HCT116 (cell line): Measurements from ENCODE around the gene MMP23B. TPM values are rescaled to one million over a fixed set of nuclear protein-coding genes. Genes with fewer than 3 reads are reported as not detected.

ENCODE experiments used
- ATAC-seq: fragments of 200-7000 bp; cut with Tn5 transposase; 2 replicates; pipeline ENCODE4 v1.9.1; 2020; ENCODE audit warnings: mild to moderate bottlenecking, moderate library complexity
- BruUV-seq: library from RNA; stranded (reverse); fragments of 400-500 nt; replicated peaks from 2 replicates; lab custom pipeline; 2021; lab: Mats Ljungman, UMichigan
- CTCF ChIA-PET: fragments of 300-600 bp; sonication (Branson Sonifier 250); formaldehyde crosslinking; loops from one replicate; lab custom pipeline; 2021; ENCODE audit warnings: antibody characterized with exemption; lab: Charles Lee
- POLR2A ChIA-PET: fragments of 300-600, 350-600 bp; sonication (Branson Sonifier 250); formaldehyde crosslinking; loops from one replicate; lab custom pipeline; 2021; ENCODE audit warnings: antibody characterized with exemption; lab: Charles Lee
- RAD21 ChIA-PET, 2 experiments: fragments of 300-600 bp; sonication (Branson Sonifier 250); formaldehyde crosslinking; loops; one replicate each; lab custom pipeline; 2023; ENCODE audit warnings: low total read pairs in 2 of 2; ENCODE audit not compliant: uncharacterized antibody in 2 of 2, unreplicated experiment in 2 of 2, low non-redundant PET in 1 of 2; lab: Charles Lee
- DNase-seq: peaks from one replicate; pipeline ENCODE4 v3.0.0-alpha.2; 2010; ENCODE audit warnings: low read depth, low spot score
- H2AFZ ChIP-seq: fragments of 200-600 bp; shearing (Covaris generic), sonication (generic); 2 replicates; pipeline ENCODE4 v1.6.1; 2017; ENCODE audit warnings: low read depth, mixed run types, mixed read lengths, antibody characterized with exemption, low read length; ENCODE audit not compliant: poor library complexity, severe bottlenecking
- H3K27ac ChIP-seq: 2 replicates; pipeline ENCODE4 v1.5.1; 2012; ENCODE audit warnings: low read depth, low read length
- H3K27me3 ChIP-seq: fragments of 200-600 bp; sonication (generic); 2 replicates; pipeline ENCODE4 v1.6.1; 2016; ENCODE audit warnings: mixed run types, low read length, mixed read lengths; ENCODE audit not compliant: insufficient read depth
- H3K36me3 ChIP-seq, 2 experiments: fragments of 200-500 bp in 1 of 2; fragments of 200-600 bp in 1 of 2; sonication (Bioruptor generic) in 1 of 2; sonication (generic) in 1 of 2; 2 replicates each; pipeline versions ENCODE4 v1.5.1 to v1.6.1; 2014 to 2016; ENCODE audit warnings: low read length in 2 of 2, inconsistent platforms in 1 of 2, mixed read lengths in 1 of 2, mixed run types in 1 of 2; ENCODE audit not compliant: insufficient read depth in 2 of 2, control insufficient read depth in 1 of 2
- H3K4me1 ChIP-seq, 2 experiments: fragments of 200-600 bp in 1 of 2; sonication (generic) in 1 of 2; 2 replicates each; pipeline versions ENCODE4 v1.5.1 to v1.6.1; 2012 to 2017; ENCODE audit warnings: low read length in 2 of 2, inconsistent platforms in 1 of 2, mild to moderate bottlenecking in 1 of 2, mixed read lengths in 1 of 2, mixed run types in 1 of 2, moderate library complexity in 1 of 2; ENCODE audit not compliant: insufficient read depth in 2 of 2, control insufficient read depth in 1 of 2
- H3K4me2 ChIP-seq: fragments of 200-600 bp; sonication (generic); 2 replicates; pipeline ENCODE4 v1.6.1; 2017; ENCODE audit warnings: mixed run types, low read length, mixed read lengths
- H3K4me3 ChIP-seq, 2 experiments: fragments of 200-600 bp in 1 of 2; sonication (generic) in 1 of 2; replicated peaks in 1 of 2; 2 replicates each; pipeline ENCODE4 v1.5.1; 2011 to 2016; ENCODE audit warnings: low read length in 2 of 2, control low read depth in 1 of 2, low read depth in 1 of 2, mild to moderate bottlenecking in 1 of 2, mixed read lengths in 1 of 2, mixed run types in 1 of 2
- H3K79me2 ChIP-seq: fragments of 200-600 bp; sonication (generic); 2 replicates; pipeline ENCODE4 v1.6.1; 2017; ENCODE audit warnings: mild to moderate bottlenecking, mixed run types, low read length, moderate library complexity, mixed read lengths; ENCODE audit not compliant: insufficient read depth
- H3K9ac ChIP-seq: fragments of 200-600 bp; sonication (generic); 2 replicates; pipeline ENCODE4 v1.6.1; 2016; ENCODE audit warnings: low read length, mixed read lengths
- H3K9me2 ChIP-seq: fragments of 200-600 bp; sonication (generic), shearing (Covaris generic); 2 replicates; pipeline ENCODE4 v1.6.1; 2017; ENCODE audit warnings: mixed run types, mild to moderate bottlenecking, moderate library complexity; ENCODE audit not compliant: insufficient read depth
- H3K9me3 ChIP-seq, 2 experiments: fragments of 200-500 bp in 1 of 2; fragments of 200-600 bp in 1 of 2; sonication (Bioruptor generic) in 1 of 2; sonication (generic) in 1 of 2; 2 replicates each; pipeline ENCODE4 v1.6.1; 2014 to 2017; ENCODE audit warnings: low read length in 2 of 2, mixed read lengths in 2 of 2, inconsistent platforms in 1 of 2, low read depth in 1 of 2, mild to moderate bottlenecking in 1 of 2, mixed run types in 1 of 2, moderate library complexity in 1 of 2; ENCODE audit not compliant: control insufficient read depth in 1 of 2, insufficient read depth in 1 of 2
- H4K20me1 ChIP-seq: fragments of 200-600 bp; sonication (generic), shearing (Covaris generic); 2 replicates; pipeline ENCODE4 v1.6.1; 2017; ENCODE audit warnings: mixed run types, mild to moderate bottlenecking, moderate library complexity; ENCODE audit not compliant: insufficient read depth
- CBX3 ChIP-seq: IDR thresholded peaks from 2 replicates; pipeline ENCODE4 v1.6.1; 2012; ENCODE audit warnings: low read depth
- CEBPB ChIP-seq: IDR thresholded peaks from 2 replicates; pipeline ENCODE4 v1.6.1; 2012; ENCODE audit warnings: low read depth
- EGR1 ChIP-seq: IDR thresholded peaks from 2 replicates; pipeline ENCODE4 v1.6.1; 2012; ENCODE audit warnings: low read depth
- POLR2A ChIP-seq: IDR thresholded peaks from 2 replicates; pipeline ENCODE4 v1.7.0; 2011; ENCODE audit warnings: borderline replicate concordance; ENCODE audit not compliant: insufficient read depth, insufficient read length; ENCODE audit errors: extremely low read depth
- POLR2AphosphoS5 ChIP-seq: IDR thresholded peaks from 2 replicates; pipeline ENCODE4 v1.6.1; 2011; ENCODE audit warnings: mild to moderate bottlenecking, low read depth, low read length, moderate library complexity
- ZFX ChIP-seq: fragments of 450-650 bp; IDR thresholded peaks from 2 replicates; pipeline ENCODE4 v1.6.1; 2017
- intact Hi-C: fragments of 100-400 bp; cut with micrococcal nuclease; formaldehyde crosslinking; loops from 2 replicates; pipeline ENCODE4 v1.10.0; 2022
- total RNA-seq: library from RNA; stranded (reverse); gene quantifications from one replicate; pipeline ENCODE4 v1.2.1, GENCODE V29; 2021; ENCODE audit not compliant: unreplicated experiment

Gene MMP23B
- total RNA-seq, 1 experiment from 2014 or later, result 8.7 TPM

DNA sequence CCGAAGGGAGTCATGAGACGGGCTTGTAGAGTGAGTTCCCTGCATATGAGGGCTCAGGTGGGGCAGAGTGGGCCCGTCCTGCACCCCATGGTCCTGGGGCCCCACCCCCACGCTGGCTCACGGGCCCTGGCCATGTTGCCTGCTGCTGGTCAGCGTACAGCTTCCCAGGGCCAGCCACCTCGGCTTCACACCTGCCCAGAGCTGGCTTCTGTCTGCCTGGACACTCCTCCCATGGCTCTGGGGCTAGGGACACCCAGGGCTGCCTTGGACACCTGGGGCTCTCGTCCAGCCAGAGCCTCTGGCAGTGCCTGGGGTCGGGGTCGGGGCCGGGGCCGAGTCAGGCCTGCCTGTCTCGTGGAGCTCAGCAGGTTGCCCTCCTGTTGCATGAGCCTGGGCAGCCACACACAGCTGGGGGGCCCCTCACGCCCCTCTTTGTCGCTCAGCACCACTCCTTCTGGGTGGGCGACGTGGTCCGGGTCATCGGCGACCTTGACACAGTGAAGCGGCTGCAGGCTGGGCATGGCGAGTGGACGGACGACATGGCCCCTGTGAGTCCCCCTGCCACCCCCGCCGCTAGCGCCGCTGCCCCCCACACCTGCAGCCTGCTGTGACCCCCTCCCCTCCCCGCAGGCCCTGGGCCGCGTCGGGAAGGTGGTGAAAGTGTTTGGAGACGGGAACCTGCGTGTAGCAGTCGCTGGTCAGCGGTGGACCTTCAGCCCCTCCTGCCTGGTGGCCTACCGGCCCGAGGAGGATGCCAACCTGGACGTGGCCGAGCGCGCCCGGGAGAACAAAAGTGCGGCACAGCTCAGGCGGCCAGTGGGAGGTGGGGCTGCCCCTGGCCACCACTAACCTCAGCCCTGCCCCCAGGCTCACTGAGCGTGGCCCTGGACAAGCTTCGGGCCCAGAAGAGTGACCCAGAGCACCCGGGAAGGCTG lies 5.5 kb upstream of the MMP23B start:
- Histone ChIP-seq H3K4me1 (peaks cover 4 to 38% of the 10 kb centered on the region in 2 experiments), H3K4me3 (peak overlapping the region; percentile 69 to 88), H3K9me3 (no peaks in the 10 kb centered on the region), H3K36me3 (no peaks in the 10 kb centered on the region), H3K9ac (peak overlapping the region; percentile 86), H2AFZ (no peak overlapping the region), H3K27ac (peak overlapping the region; percentile 99), H3K79me2 (peaks cover 13% of the 10 kb centered on the region; the same call in 1 of the 2 replicates), H3K27me3 (no peaks in the 10 kb centered on the region), H4K20me1 (no peaks in the 10 kb centered on the region), H3K4me2 (peak overlapping the region; percentile 84), H3K9me2 (no peaks in the 10 kb centered on the region)
- no peak for ATAC-seq
- ChIA-PET POLR2A (interaction anchor here (1.4 kb wide), 1 partner anchor 11 kb away, joined by 3 read pairs; the partner anchor contains the start of gene MIB2), RAD21 (no interaction called here), CTCF (no interaction called here)
- no peak for DNase-seq
- intact Hi-C loops, result no loop called here
- TF ChIP-seq CEBPB (no peak), CBX3 (no peak), POLR2AphosphoS5 (no peak)
- TSS peak; percentile 59 for BruUV-seq

GRCh38 chr1:1627261-1627828 lies 4.6 kb upstream of the MMP23B start:
- Histone ChIP-seq H3K36me3 (no peaks in the 10 kb centered on the region), H3K4me1 (peaks cover 4 to 38% of the 10 kb centered on the region in 2 experiments), H3K27ac (peak overlapping the region; percentile 99), H4K20me1 (no peaks in the 10 kb centered on the region), H3K27me3 (no peaks in the 10 kb centered on the region), H3K79me2 (peaks cover 13% of the 10 kb centered on the region; the same call in 1 of the 2 replicates), H3K9me2 (no peaks in the 10 kb centered on the region), H3K9me3 (no peaks in the 10 kb centered on the region), H3K9ac (peak overlapping the region; percentile 86), H3K4me3 (peak overlapping the region; percentile 69 to 88), H2AFZ (no peak overlapping the region), H3K4me2 (peak overlapping the region; percentile 84)
- intact Hi-C loops, result no loop called here
- CTCF ChIA-PET, result interaction anchor here (1.2 kb wide), 1 partner anchor 281 kb away, joined by 6 read pairs; no protein-coding TSS in a partner anchor
- peak; percentile 73 for ATAC-seq
- POLR2A ChIA-PET, result interaction anchor here (1.4 to 2.4 kb wide), 2 partner anchors 12 kb away, joined by 3 to 15 read pairs; partner anchors contain the start of gene MIB2
- TF ChIP-seq EGR1, result no peak
- peak; percentile 64; the same call in 1 of the 2 replicates for TF ChIP-seq ZFX
- peak; percentile 55; the same call in 1 of the 2 replicates for TF ChIP-seq POLR2AphosphoS5
- peak; percentile 14 for TF ChIP-seq POLR2A
- peak; percentile 43 for DNase-seq
- RAD21 ChIA-PET, result no interaction called here
- BruUV-seq, result no TSS peak
